NT2/D1 (cell line): ENCODE measurements around the gene RAB7A.

Source experiments
- DNase-seq: peaks from one replicate; pipeline ENCODE4 v3.0.0-alpha.2; 2011; ENCODE audit warnings: low read depth, low spot score
- H3K27me3 ChIP-seq: 2 replicates; pipeline ENCODE4 v1.6.0; 2011; ENCODE audit warnings: mild to moderate bottlenecking; ENCODE audit not compliant: insufficient read length, insufficient read depth
- H3K36me3 ChIP-seq: 2 replicates; pipeline ENCODE4 v1.6.1; 2011; ENCODE audit warnings: mild to moderate bottlenecking, low read length, mixed read lengths; ENCODE audit not compliant: insufficient read depth, insufficient read length
- H3K4me1 ChIP-seq: 2 replicates; pipeline ENCODE4 v1.5.1; 2011; ENCODE audit not compliant: insufficient read depth, insufficient read length
- H3K4me3 ChIP-seq: 2 replicates; pipeline ENCODE4 v1.5.1; 2011; ENCODE audit warnings: low read depth; ENCODE audit not compliant: insufficient read length
- H3K9ac ChIP-seq: 2 replicates; pipeline ENCODE4 v1.6.0; 2011; ENCODE audit warnings: low read depth; ENCODE audit not compliant: insufficient read length
- H3K9me3 ChIP-seq: 2 replicates; pipeline ENCODE4 v1.5.1; 2011; ENCODE audit warnings: mild to moderate bottlenecking, low read length; ENCODE audit not compliant: insufficient read depth
- SUZ12 ChIP-seq: IDR thresholded peaks from 2 replicates; pipeline ENCODE4 v1.6.1; 2011; ENCODE audit not compliant: insufficient read length, insufficient read depth; ENCODE audit errors: extremely low read depth
- YY1 ChIP-seq: IDR thresholded peaks from 2 replicates; pipeline ENCODE4 v1.6.1; 2011; ENCODE audit not compliant: insufficient read length, insufficient read depth
- ZNF274 ChIP-seq: IDR thresholded peaks from 2 replicates; pipeline ENCODE4 v1.6.1; 2011; ENCODE audit warnings: mild to moderate bottlenecking, low read depth, low read length

Gene RAB7A

DNA sequence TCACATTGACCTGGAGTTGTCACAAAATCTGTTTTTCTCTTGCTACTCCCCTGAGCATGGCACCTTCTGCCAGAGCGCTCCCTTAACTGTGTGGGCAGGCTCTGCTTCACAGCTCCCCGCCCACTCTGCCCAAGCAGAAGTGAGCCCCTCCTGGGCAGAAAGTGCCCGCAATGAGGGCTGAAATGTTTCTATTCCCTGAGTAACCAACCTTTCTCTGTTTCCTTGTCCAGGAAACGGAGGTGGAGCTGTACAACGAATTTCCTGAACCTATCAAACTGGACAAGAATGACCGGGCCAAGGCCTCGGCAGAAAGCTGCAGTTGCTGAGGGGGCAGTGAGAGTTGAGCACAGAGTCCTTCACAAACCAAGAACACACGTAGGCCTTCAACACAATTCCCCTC is 87.1 kb downstream of the RAB7A start:
- Histone ChIP-seq H3K4me1 (peaks cover 7% of the 10 kb centered on the region), H3K36me3 (peaks cover 79% of the 10 kb centered on the region), H3K9me3 (no peaks in the 10 kb centered on the region), H3K9ac (no peak overlapping the region), H3K4me3 (no peak overlapping the region), H3K27me3 (no peaks in the 10 kb centered on the region)
- no peak for DNase-seq
- TF ChIP-seq YY1, result no peak
- no peak for TF ChIP-seq SUZ12
- TF ChIP-seq ZNF274, result no peak

DNA sequence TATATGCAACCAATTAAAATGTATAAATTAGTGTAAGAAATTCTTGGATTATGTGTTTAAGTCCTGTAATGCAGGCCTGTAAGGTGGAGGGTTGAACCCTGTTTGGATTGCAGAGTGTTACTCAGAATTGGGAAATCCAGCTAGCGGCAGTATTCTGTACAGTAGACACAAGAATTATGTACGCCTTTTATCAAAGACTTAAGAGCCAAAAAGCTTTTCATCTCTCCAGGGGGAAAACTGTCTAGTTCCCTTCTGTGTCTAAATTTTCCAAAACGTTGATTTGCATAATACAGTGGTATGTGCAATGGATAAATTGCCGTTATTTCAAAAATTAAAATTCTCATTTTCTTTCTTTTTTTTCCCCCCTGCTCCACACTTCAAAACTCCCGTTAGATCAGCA is 88.1 kb downstream of the RAB7A start:
- no peak overlapping the region for H3K9ac ChIP-seq
- no peaks in the 10 kb centered on the region for H3K27me3 ChIP-seq
- no peak overlapping the region for H3K4me3 ChIP-seq
- no peak for DNase-seq
- H3K4me1 ChIP-seq, result peaks cover 2% of the 10 kb centered on the region
- TF ChIP-seq ZNF274 (no peak), YY1 (no peak), SUZ12 (no peak)
- no peaks in the 10 kb centered on the region for H3K9me3 ChIP-seq
- peaks cover 79% of the 10 kb centered on the region for H3K36me3 ChIP-seq

- DNase-seq, result no peak
- no peak overlapping the region for H3K4me3 ChIP-seq
- H3K9ac ChIP-seq, result no peak overlapping the region
- H3K4me1 ChIP-seq, result no peaks in the 10 kb centered on the region
- no peaks in the 10 kb centered on the region for H3K27me3 ChIP-seq
- H3K36me3 ChIP-seq, result peaks cover 80% of the 10 kb centered on the region
- TF ChIP-seq YY1 (no peak), SUZ12 (no peak), ZNF274 (no peak)
- no peaks in the 10 kb centered on the region for H3K9me3 ChIP-seq
Measured at GRCh38 chr3:128814519-128815317, 88.7 kb downstream of the RAB7A start.

DNA sequence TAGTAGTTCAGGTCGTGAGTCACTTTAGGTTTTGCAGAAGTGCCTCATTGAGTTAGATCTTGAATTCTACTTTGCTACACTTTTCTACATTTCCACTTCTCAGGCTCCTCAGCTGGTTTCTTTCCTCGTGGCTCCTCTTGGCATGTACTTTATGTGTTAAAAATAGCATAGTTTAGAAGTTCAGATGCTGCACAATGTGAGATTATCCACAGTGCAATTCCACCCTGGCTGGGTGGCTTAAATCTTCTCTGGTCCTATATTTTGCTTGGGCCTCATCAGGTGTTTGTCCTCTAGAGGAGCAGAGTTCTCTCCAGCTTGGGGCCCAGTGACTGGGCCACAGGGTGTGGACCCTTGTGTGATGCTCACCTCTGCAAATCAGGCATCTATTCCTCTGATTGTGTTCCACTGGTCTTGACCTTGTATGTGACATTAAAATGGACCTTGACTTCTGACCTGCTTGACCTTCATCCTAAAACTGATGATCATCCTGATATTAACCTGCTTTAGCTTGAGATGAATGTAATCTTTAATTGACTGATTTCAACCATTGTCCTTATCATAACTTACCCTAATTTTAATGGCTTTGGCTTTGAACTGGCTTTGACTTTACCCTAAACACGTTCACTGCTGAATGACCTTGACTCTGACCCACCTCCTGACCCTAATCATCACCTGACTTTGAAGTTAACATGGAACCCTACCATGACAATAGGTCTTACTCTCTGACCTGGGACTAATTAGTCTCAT is 89.5 kb downstream of the RAB7A start:
- H3K4me1 ChIP-seq, result no peaks in the 10 kb centered on the region
- no peak for TF ChIP-seq ZNF274
- no peak for TF ChIP-seq YY1
- no peak for TF ChIP-seq SUZ12
- H3K9ac ChIP-seq, result no peak overlapping the region
- H3K36me3 ChIP-seq, result peaks cover 81% of the 10 kb centered on the region
- no peaks in the 10 kb centered on the region for H3K9me3 ChIP-seq
- no peak for DNase-seq
- H3K4me3 ChIP-seq, result no peak overlapping the region
- no peaks in the 10 kb centered on the region for H3K27me3 ChIP-seq

DNA sequence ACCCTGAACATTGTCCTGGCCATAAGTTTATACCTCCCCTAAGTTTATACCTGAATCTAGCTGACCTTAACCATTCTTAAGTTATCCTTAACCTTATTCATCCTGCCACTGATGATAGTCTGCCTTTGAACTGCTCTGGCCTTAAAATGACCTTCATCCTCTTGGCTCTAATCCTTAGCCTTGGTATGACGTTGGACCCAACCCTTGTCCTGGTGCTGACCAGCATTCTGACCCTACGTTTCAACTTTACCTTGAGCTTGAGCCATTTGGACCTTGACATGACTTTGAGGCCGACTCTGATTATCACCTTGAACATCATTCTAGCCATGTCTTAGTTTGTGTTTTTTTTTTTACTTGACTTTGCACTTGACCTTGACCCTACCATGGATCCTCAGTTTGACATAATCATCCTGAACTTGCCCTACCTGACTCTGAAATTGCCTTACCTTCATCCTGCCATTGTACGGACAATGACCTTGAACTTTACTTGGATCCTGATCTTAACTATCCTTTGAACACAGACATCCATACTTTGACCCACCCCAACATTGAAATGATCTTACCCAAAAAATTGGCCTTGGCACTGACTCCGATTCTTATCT is 92.3 kb downstream of the RAB7A start:
- DNase-seq, result no peak
- Histone ChIP-seq H3K9me3 (no peaks in the 10 kb centered on the region), H3K36me3 (peaks cover 66% of the 10 kb centered on the region), H3K27me3 (no peaks in the 10 kb centered on the region), H3K4me3 (no peak overlapping the region), H3K9ac (no peak overlapping the region), H3K4me1 (no peaks in the 10 kb centered on the region)
- TF ChIP-seq SUZ12 (no peak), ZNF274 (no peak), YY1 (no peak)

GRCh38 chr3:128820252-128820839 is 94.4 kb downstream of the RAB7A start:
- no peak overlapping the region for H3K4me3 ChIP-seq
- no peak overlapping the region for H3K9ac ChIP-seq
- no peaks in the 10 kb centered on the region for H3K27me3 ChIP-seq
- TF ChIP-seq ZNF274 (no peak), SUZ12 (no peak), YY1 (no peak)
- DNase-seq, result no peak
- peaks cover 48% of the 10 kb centered on the region for H3K36me3 ChIP-seq
- H3K4me1 ChIP-seq, result no peaks in the 10 kb centered on the region
- no peaks in the 10 kb centered on the region for H3K9me3 ChIP-seq

DNA sequence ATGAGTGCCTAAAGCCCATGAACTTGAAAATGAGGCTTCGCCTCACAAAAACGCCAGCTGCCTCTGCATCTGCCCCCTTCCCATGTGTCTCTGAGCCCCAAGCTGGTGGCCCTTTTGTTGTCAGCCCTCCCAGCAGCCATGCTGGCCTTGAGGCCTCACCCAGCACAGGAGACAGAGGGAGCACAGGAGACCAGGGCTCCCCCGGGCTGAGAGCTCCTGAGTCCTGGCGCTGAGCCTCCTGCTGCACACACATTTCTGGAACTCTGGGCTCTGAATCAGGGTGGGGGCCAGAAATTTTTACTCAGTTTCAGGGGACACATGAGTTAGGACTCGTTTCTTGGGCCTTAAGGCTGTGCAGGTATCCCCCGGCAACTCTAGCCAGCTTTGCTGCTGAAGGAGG is 97.0 kb downstream of the RAB7A start:
- no peak overlapping the region for H3K4me3 ChIP-seq
- no peak overlapping the region for H3K9ac ChIP-seq
- no peaks in the 10 kb centered on the region for H3K4me1 ChIP-seq
- H3K36me3 ChIP-seq, result peaks cover 28% of the 10 kb centered on the region
- no peak for DNase-seq
- TF ChIP-seq YY1, result no peak
- TF ChIP-seq ZNF274, result no peak
- no peak for TF ChIP-seq SUZ12
- H3K27me3 ChIP-seq, result no peaks in the 10 kb centered on the region
- H3K9me3 ChIP-seq, result no peaks in the 10 kb centered on the region
